Measurements from ENCODE around the gene EZH2. TPM values are rescaled to one million over a fixed set of nuclear protein-coding genes. Genes with fewer than 3 reads are reported as not detected.

EZH2 gene
- polyA plus RNA-seq, 2 of the 4 experiments (the other 2 are of a cell fraction) = 36.6 to 45.7 TPM

DNA sequence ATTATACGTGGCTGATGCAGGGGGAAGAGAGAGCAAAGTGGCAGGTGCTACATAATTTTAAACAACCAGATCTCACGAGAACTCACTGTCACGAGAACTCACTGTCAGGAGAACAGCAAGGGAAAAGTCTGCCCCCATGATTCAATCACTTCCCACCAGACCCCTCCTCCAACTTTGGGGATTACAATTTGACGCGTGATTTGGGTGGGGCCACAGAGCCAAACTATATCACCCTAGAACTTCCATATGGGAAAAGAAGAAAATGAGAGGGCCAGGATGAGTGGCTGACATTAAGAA lies 15.8 kb downstream of the EZH2 start:
- no peak for DNase-seq (ENCODE audit: low read depth in 1 of 2, low spot score in 1 of 2)
- FAIRE-seq = no peak
- ChIA-PET CTCF (interaction anchor here (2.5 kb wide), 1 partner anchor 12 kb away, joined by 8 read pairs; no protein-coding TSS in a partner anchor), POLR2A (no interaction called here)
- Histone ChIP-seq H3K27ac (no peak overlapping the region), H3K4me2 (no peak overlapping the region), H3K4me1 (no peaks in the 10 kb centered on the region), H3K9me3 (no peaks in the 10 kb centered on the region), H3K4me3 (no peak overlapping the region)
- no peak for TF ChIP-seq CHD2 (IDR thresholded peaks at IDR 0.05; ENCODE audit: low read length, partially characterized antibody)
- no peak for TF ChIP-seq CHD4 (IDR thresholded peaks at IDR 0.05; ENCODE audit: borderline replicate concordance)
- TF ChIP-seq HMGXB4 (CRISPR knock-in tag; IDR thresholded peaks at IDR 0.05; ENCODE audit: borderline replicate concordance) = no peak
- TF ChIP-seq HOXB5 (CRISPR knock-in tag; IDR thresholded peaks at IDR 0.05) = no peak
- TF ChIP-seq POLR2A (IDR thresholded peaks at IDR 0.05; ENCODE audit: low read length) = no peak
- TF ChIP-seq JUNB (IDR thresholded peaks at IDR 0.05) = no peak
- TF ChIP-seq, protein P1, sequence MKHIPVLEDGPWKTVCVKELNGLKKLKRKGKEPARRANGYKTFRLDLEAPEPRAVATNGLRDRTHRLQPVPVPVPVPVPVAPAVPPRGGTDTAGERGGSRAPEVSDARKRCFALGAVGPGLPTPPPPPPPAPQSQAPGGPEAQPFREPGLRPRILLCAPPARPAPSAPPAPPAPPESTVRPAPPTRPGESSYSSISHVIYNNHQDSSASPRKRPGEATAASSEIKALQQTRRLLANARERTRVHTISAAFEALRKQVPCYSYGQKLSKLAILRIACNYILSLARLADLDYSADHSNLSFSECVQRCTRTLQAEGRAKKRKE (CRISPR knock-in tag; IDR thresholded peaks at IDR 0.05; ENCODE audit: low read depth) = no peak
- TF ChIP-seq HOXB13 (CRISPR knock-in tag; IDR thresholded peaks at IDR 0.05; ENCODE audit: low read depth) = no peak
- no peak for TF ChIP-seq CBX8 (IDR thresholded peaks at IDR 0.05)
- no peak for TF ChIP-seq MYC (IDR thresholded peaks at IDR 0.05; ENCODE audit: borderline replicate concordance, low read length)
- no peak for TF ChIP-seq FOSL2 (IDR thresholded peaks at IDR 0.05)
- TF ChIP-seq FOSL2 (CRISPR knock-in tag; IDR thresholded peaks at IDR 0.05) = no peak
- no peak for TF ChIP-seq CEBPB (IDR thresholded peaks at IDR 0.05)
- no peak for TF ChIP-seq SREBF2 (IDR thresholded peaks at IDR 0.05)
- 69% methylated on average over 5 of the region's 5 CpGs for WGBS (ENCODE audit: missing lambda C conversion rate)
- ATAC-seq = no peak

GRCh38 chr7:148867596-148868377 lies 16.3 kb downstream of the EZH2 start:
- H3K4me2 ChIP-seq = no peak overlapping the region
- ATAC-seq = no peak
- TF ChIP-seq TFCP2L1 (CRISPR knock-in tag; IDR thresholded peaks at IDR 0.05) (no peak), JUNB (IDR thresholded peaks at IDR 0.05) (no peak), BHLHE40 (IDR thresholded peaks at IDR 0.05; ENCODE audit: low read depth, low read length) (no peak), KDM5A (IDR thresholded peaks at IDR 0.05) (no peak), FOSB (CRISPR knock-in tag; IDR thresholded peaks at IDR 0.05) (no peak), NR3C1 (IDR thresholded peaks at IDR 0.05) (no peak), RNF2 (IDR thresholded peaks at IDR 0.05; ENCODE audit: borderline replicate concordance, low read depth) (no peak), SMC3 (IDR thresholded peaks at IDR 0.05) (no peak), REST (IDR thresholded peaks at IDR 0.05) (no peak)
- H3K27ac ChIP-seq = no peak overlapping the region
- DNase-seq (ENCODE audit: low read depth in 1 of 2, low spot score in 1 of 2) = no peak
- H3K4me1 ChIP-seq = no peaks in the 10 kb centered on the region
- ChIA-PET POLR2A (no interaction called here), CTCF (interaction anchor here (1.2 kb wide), 1 partner anchor 100 kb away, joined by 3 read pairs; no protein-coding TSS in a partner anchor)
- WGBS (ENCODE audit: missing lambda C conversion rate) = 94% methylated on average over 3 of the region's 3 CpGs
- no peak overlapping the region for H3K4me3 ChIP-seq
- no peaks in the 10 kb centered on the region for H3K9me3 ChIP-seq
- FAIRE-seq = no peak
